GM19372 (cell line): ENCODE measurements around the gene KLHDC9.

Experiments used
- ATAC-seq: cut with Tn5 transposase; IDR thresholded peaks from one replicate; pipeline ENCODE4 v1.9.1; 2021; ENCODE audit warnings: mild to moderate bottlenecking, low read depth, moderate library complexity; ENCODE audit not compliant: unreplicated experiment

KLHDC9 gene

GRCh38 chr1:161074676-161075368 lies 23.3 kb upstream of the KLHDC9 start:
- no peak for ATAC-seq

- no peak for ATAC-seq
These were observed 21.8 kb upstream of the KLHDC9 start for GRCh38 chr1:161076410-161076809.

GRCh38 chr1:161077426-161077825 lies 20.7 kb upstream of the KLHDC9 start:
- ATAC-seq, result no peak

GRCh38 chr1:161079436-161080110 lies 18.6 kb upstream of the KLHDC9 start:
- no peak for ATAC-seq

- no peak for ATAC-seq
These were observed 17.4 kb upstream of the KLHDC9 start for GRCh38 chr1:161080441-161081405.

GRCh38 chr1:161081519-161081918 lies 16.6 kb upstream of the KLHDC9 start:
- no peak for ATAC-seq

- ATAC-seq, result no peak
These were observed 15.7 kb upstream of the KLHDC9 start for GRCh38 chr1:161082483-161082882.

GRCh38 chr1:161082996-161083747 lies 15.0 kb upstream of the KLHDC9 start:
- no peak for ATAC-seq

GRCh38 chr1:161083748-161084596 lies 14.2 kb upstream of the KLHDC9 start:
- no peak for ATAC-seq

- no peak for ATAC-seq
These were observed 13.6 kb upstream of the KLHDC9 start for GRCh38 chr1:161084597-161084988.

GRCh38 chr1:161085165-161085564 lies 13.0 kb upstream of the KLHDC9 start:
- ATAC-seq, result no peak

GRCh38 chr1:161086457-161086856 lies 11.7 kb upstream of the KLHDC9 start:
- no peak for ATAC-seq

- ATAC-seq, result no peak
These were observed 9.5 kb upstream of the KLHDC9 start for GRCh38 chr1:161088587-161089110.

- no peak for ATAC-seq
These were observed 8.8 kb upstream of the KLHDC9 start, which contains the start of gene NECTIN4 for GRCh38 chr1:161089251-161089924. Gene NECTIN4 (minus strand): TSS chr1:161089558. CDS start chr1:161089296, 262 bp downstream.

- no peak for ATAC-seq
These were observed 8.2 kb upstream of the KLHDC9 start for GRCh38 chr1:161089938-161090337.

GRCh38 chr1:161090617-161091016 lies 7.5 kb upstream of the KLHDC9 start:
- ATAC-seq, result no peak

GRCh38 chr1:161091093-161091492 lies 7.1 kb upstream of the KLHDC9 start:
- no peak for ATAC-seq

GRCh38 chr1:161091796-161092507 lies 6.2 kb upstream of the KLHDC9 start:
- no peak for ATAC-seq
